IPS-NIHi7 (cell line): ENCODE measurements around the gene MICA.
"Not testable (repeated sequence)": the region's sequence is repeated elsewhere in the genome, so short reads cannot be mapped to it uniquely, and the experiment has no call there.

Experiments used
- DNase-seq: peaks from one replicate; pipeline ENCODE4 v3.0.0; 2012; ENCODE audit warnings: mixed read lengths; ENCODE audit errors: extremely low spot score

Gene MICA

GRCh38 chr6:31414148-31414770, 10.9 kb downstream of the MICA start:
- not testable (repeated sequence) for DNase-seq

- DNase-seq, result no peak
These were observed 11.4 kb downstream of the MICA start for GRCh38 chr6:31414771-31415265.

- DNase-seq, result no peak
These were observed 13.1 kb downstream of the MICA start for GRCh38 chr6:31416394-31417014.

- no peak for DNase-seq
These were observed 14.9 kb downstream of the MICA start for GRCh38 chr6:31418251-31418650.

- DNase-seq, result no peak
These were observed 16.4 kb downstream of the MICA start for GRCh38 chr6:31419842-31420241.

GRCh38 chr6:31420546-31420945, 17.2 kb downstream of the MICA start:
- DNase-seq, result no peak

- no peak for DNase-seq
These were observed 19.2 kb downstream of the MICA start for GRCh38 chr6:31422587-31422986.

- DNase-seq, result no peak
These were observed 20.2 kb downstream of the MICA start for GRCh38 chr6:31423550-31423949.

GRCh38 chr6:31426395-31427354, 23.3 kb downstream of the MICA start:
- no peak for DNase-seq

GRCh38 chr6:31430449-31430848, 27.1 kb downstream of the MICA start:
- no peak for DNase-seq

- DNase-seq, result not testable (repeated sequence)
These were observed 31.7 kb downstream of the MICA start for GRCh38 chr6:31435051-31435450.

- no peak for DNase-seq
These were observed 34.8 kb downstream of the MICA start for GRCh38 chr6:31438222-31438621.

- DNase-seq, result no peak
These were observed 35.3 kb downstream of the MICA start for GRCh38 chr6:31438677-31439076.

- peak; percentile 94 for DNase-seq
These were observed 38.2 kb downstream of the MICA start for GRCh38 chr6:31441365-31442267.

- no peak for DNase-seq
These were observed 43.1 kb downstream of the MICA start for GRCh38 chr6:31446481-31446880.

GRCh38 chr6:31446999-31447789, 43.8 kb downstream of the MICA start:
- DNase-seq, result not testable (repeated sequence)

- DNase-seq, result no peak
These were observed 47.4 kb downstream of the MICA start for GRCh38 chr6:31450751-31451150.

GRCh38 chr6:31452859-31453258, 49.5 kb downstream of the MICA start:
- no peak for DNase-seq

- DNase-seq, result no peak
These were observed 49.9 kb downstream of the MICA start for GRCh38 chr6:31453259-31453658.

GRCh38 chr6:31459864-31460263, 56.5 kb downstream of the MICA start:
- DNase-seq, result not testable (repeated sequence)
